Measurements from ENCODE around the gene FRAS1.
"Not testable (repeated sequence)": the region's sequence is repeated elsewhere in the genome, so short reads cannot be mapped to it uniquely, and the experiment has no call there.

Gene FRAS1

DNA sequence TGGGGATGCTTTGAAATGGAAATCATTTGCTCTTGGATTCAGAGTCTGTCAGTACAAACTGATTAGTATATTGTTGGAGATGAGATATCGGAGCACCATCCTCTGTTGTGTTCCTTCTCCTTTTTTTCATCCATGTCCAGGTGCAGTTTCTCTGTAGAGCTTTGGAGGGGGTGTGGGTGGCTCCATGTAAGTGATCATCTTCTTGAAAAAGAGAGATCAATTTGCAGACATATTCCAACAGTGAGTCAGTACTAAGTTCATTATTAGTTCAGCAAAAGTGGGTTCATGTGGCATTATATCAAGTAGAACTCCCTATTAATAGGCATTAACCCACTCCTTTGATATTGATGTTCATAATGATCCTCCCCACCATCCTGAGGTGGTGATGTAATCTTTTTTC lies 18.9 kb downstream of the FRAS1 start:
- Histone ChIP-seq H3K27me3 (ENCODE audit: control insufficient read depth, insufficient read depth, low read length) (no peaks in the 10 kb centered on the region), H3K36me3 (ENCODE audit: control insufficient read depth, insufficient read depth, low read length) (peaks cover 19% of the 10 kb centered on the region; the same call in 1 of the 2 replicates), H3K9me3 (ENCODE audit: control insufficient read depth, insufficient read depth, low read length) (no peaks in the 10 kb centered on the region), H3K9ac (ENCODE audit: low read depth, low read length) (no peak overlapping the region), H3K4me3 (ENCODE audit: low read depth, low read length) (no peak overlapping the region), H3K4me1 (ENCODE audit: control insufficient read depth, insufficient read depth, low read length) (peaks cover 41% of the 10 kb centered on the region), H3K27ac (ENCODE audit: low read depth, low read length) (no peak overlapping the region)

DNA sequence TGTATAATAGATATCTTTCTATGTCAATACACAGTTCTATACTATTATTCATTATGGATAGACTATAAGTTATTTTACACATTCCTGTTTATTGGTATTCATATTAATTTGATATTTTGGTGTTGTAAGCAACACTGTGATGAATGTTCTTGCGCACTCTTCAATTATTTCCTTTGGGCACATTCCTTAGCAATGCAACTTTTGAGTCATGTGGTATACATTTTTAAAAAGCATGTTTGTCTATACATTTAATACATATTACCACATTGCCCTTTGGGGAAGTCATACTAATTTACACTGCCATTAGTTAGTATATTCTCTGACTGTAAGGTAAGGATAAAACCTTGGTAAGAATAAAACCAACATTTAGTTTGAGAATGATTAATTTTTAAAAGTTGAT lies 21.0 kb downstream of the FRAS1 start:
- Histone ChIP-seq H3K36me3 (ENCODE audit: control insufficient read depth, insufficient read depth, low read length) (peaks cover 9% of the 10 kb centered on the region; the same call in 1 of the 2 replicates), H3K4me3 (ENCODE audit: low read depth, low read length) (no peak overlapping the region), H3K27me3 (ENCODE audit: control insufficient read depth, insufficient read depth, low read length) (no peaks in the 10 kb centered on the region), H3K4me1 (ENCODE audit: control insufficient read depth, insufficient read depth, low read length) (peaks cover 35% of the 10 kb centered on the region), H3K27ac (ENCODE audit: low read depth, low read length) (no peak overlapping the region), H3K9ac (ENCODE audit: low read depth, low read length) (no peak overlapping the region), H3K9me3 (ENCODE audit: control insufficient read depth, insufficient read depth, low read length) (no peaks in the 10 kb centered on the region)

DNA sequence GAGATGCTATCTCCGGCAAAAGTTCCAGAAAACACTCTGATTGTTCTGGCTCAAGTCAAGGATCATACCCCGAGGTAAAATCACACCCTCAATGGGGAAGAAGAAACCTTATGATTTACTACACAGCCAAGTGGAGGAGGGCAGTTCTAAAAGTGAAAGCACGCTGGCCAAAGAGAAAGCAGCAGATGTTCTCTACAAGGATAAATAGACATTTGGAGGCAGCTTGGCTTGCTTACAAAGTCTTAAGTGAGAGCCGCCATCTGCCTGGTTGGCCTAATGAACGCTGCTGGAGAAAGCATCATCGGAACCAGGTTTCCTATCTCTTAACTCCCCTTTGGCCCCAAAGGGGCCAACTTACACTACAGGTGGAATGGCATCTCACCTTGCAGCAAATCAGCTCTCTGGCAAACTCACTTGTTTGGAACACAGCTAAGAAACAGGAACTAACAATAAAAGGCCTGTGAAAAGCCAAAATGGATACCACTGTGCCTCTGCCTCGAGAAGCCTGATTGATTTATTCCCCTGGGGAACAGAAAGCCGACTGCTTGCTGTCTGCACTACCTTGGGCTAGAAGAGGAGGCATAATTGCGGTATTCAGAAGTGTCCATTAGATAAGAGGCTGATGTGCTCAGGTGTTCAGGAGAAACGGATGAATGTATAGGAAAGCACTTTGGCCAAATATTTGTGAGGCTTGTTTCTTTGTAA lies 22.8 kb downstream of the FRAS1 start:
- peaks cover 27% of the 10 kb centered on the region for H3K4me1 ChIP-seq (ENCODE audit: control insufficient read depth, insufficient read depth, low read length)
- no peak overlapping the region for H3K9ac ChIP-seq (ENCODE audit: low read depth, low read length)
- no peaks in the 10 kb centered on the region for H3K9me3 ChIP-seq (ENCODE audit: control insufficient read depth, insufficient read depth, low read length)
- H3K27me3 ChIP-seq (ENCODE audit: control insufficient read depth, insufficient read depth, low read length) = no peaks in the 10 kb centered on the region
- H3K4me3 ChIP-seq (ENCODE audit: low read depth, low read length) = no peak overlapping the region
- H3K36me3 ChIP-seq (ENCODE audit: control insufficient read depth, insufficient read depth, low read length) = peaks cover 9% of the 10 kb centered on the region; the same call in 1 of the 2 replicates
- no peak overlapping the region for H3K27ac ChIP-seq (ENCODE audit: low read depth, low read length)

DNA sequence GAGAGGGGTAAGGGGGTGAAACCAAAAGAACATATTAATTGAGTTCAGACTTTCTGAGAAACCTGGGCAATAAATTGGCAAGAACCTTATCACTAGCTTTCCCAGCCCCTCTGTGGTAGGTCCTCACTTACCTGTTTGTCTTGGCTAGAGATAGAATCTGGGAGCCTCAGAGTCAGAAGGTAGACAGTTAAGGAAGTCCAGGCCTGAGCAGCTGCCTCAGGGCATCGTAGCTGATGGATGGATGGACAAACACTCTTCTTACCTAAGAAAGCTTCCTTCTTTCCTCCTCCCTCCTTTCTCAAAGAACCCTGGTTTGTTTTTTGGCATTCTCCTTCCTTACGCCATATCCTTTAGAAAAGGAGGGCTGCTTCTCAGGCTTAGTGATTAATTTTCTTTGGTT lies 24.4 kb downstream of the FRAS1 start:
- Histone ChIP-seq H3K4me3 (ENCODE audit: low read depth, low read length) (no peak overlapping the region), H3K27me3 (ENCODE audit: control insufficient read depth, insufficient read depth, low read length) (no peaks in the 10 kb centered on the region), H3K36me3 (ENCODE audit: control insufficient read depth, insufficient read depth, low read length) (peaks cover 15% of the 10 kb centered on the region), H3K4me1 (ENCODE audit: control insufficient read depth, insufficient read depth, low read length) (peaks cover 13% of the 10 kb centered on the region), H3K9me3 (ENCODE audit: control insufficient read depth, insufficient read depth, low read length) (no peaks in the 10 kb centered on the region), H3K9ac (ENCODE audit: low read depth, low read length) (no peak overlapping the region), H3K27ac (ENCODE audit: low read depth, low read length) (no peak overlapping the region)

DNA sequence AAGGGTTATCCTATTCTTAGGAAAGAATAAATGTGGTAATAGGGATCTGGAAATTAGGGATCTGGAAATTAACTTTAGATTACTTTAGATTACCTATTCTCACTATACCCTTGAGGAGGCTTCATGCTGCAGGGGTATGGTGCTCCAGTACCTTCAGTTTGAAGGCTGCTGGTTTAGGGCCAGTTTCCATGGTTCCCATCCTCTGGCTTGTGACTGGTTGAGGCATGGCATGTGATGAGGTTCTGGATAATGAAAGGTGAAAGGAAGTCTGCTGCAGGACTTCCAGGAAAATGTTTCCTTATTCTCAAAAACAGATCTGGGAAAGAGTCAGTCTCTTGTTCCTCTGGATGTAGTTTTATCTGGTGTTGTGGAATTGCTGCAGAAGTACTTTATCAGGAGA lies 25.9 kb downstream of the FRAS1 start:
- Histone ChIP-seq H3K9me3 (ENCODE audit: control insufficient read depth, insufficient read depth, low read length) (no peaks in the 10 kb centered on the region), H3K4me3 (ENCODE audit: low read depth, low read length) (no peak overlapping the region)

DNA sequence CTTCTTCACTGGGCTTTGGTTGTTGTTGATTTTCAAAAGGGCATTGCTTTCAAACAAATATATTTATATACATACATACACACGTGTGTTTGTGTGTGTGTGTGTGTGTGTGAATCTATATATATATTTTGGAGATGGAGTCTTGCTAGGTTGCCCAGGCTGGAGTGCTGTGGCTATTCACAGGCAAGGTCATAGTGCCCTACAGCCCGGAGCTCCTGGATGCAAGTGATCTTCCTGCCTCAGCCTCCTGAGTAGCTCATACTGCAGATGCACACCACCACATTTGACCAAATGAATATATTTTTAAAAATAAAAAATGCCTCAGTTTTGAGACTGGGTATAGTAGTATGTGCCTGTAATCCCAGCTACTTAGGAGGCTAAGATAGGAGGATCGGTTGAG lies 34.4 kb downstream of the FRAS1 start:
- Histone ChIP-seq H3K9ac (ENCODE audit: low read depth, low read length) (no peak overlapping the region), H3K9me3 (ENCODE audit: control insufficient read depth, insufficient read depth, low read length) (peaks cover 13% of the 10 kb centered on the region), H3K4me3 (ENCODE audit: low read depth, low read length) (no peak overlapping the region), H3K4me1 (ENCODE audit: control insufficient read depth, insufficient read depth, low read length) (peaks cover 37% of the 10 kb centered on the region), H3K36me3 (ENCODE audit: control insufficient read depth, insufficient read depth, low read length) (peaks cover 5% of the 10 kb centered on the region; the same call in 1 of the 2 replicates), H3K27me3 (ENCODE audit: control insufficient read depth, insufficient read depth, low read length) (no peaks in the 10 kb centered on the region), H3K27ac (ENCODE audit: low read depth, low read length) (peak overlapping the region; percentile 88)

More for the DNA sequence above, 25.9 kb downstream of the FRAS1 start:
- H3K36me3 ChIP-seq (ENCODE audit: control insufficient read depth, insufficient read depth, low read length) = peaks cover 15% of the 10 kb centered on the region
- peaks cover 13% of the 10 kb centered on the region for H3K4me1 ChIP-seq (ENCODE audit: control insufficient read depth, insufficient read depth, low read length)
- no peak overlapping the region for H3K27ac ChIP-seq (ENCODE audit: low read depth, low read length)
- H3K9ac ChIP-seq (ENCODE audit: low read depth, low read length) = no peak overlapping the region
- H3K27me3 ChIP-seq (ENCODE audit: control insufficient read depth, insufficient read depth, low read length) = no peaks in the 10 kb centered on the region

DNA sequence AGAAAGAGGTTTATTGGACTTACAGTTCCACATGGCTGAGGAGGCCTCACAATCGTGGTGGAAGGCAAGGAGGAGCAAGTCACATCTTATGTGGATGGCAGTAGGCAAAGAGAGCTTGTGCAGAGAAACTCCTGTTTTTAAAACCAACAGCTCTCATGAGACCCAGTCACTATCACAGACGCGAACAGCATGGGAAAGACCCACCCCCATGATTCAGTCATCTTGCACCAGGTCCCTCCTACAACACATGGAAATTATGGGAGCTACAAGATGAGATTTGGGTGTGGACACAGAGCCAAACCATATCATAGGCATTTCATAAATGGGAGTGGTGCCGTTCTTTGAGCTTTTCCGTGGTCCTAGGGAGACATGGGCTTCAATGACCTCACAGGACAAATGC lies 35.2 kb downstream of the FRAS1 start:
- H3K4me3 ChIP-seq (ENCODE audit: low read depth, low read length) = 0 out of 2 replicates have a peak overlapping the region, but pooled peaks have one; percentile 13
- not testable (repeated sequence) for H3K27me3 ChIP-seq (ENCODE audit: control insufficient read depth, insufficient read depth, low read length); H3K36me3 ChIP-seq (ENCODE audit: control insufficient read depth, insufficient read depth, low read length)
- H3K27ac ChIP-seq (ENCODE audit: low read depth, low read length) = peak overlapping the region; percentile 88
- peaks cover 37% of the 10 kb centered on the region for H3K4me1 ChIP-seq (ENCODE audit: control insufficient read depth, insufficient read depth, low read length)
- H3K9me3 ChIP-seq (ENCODE audit: control insufficient read depth, insufficient read depth, low read length) = peaks cover 19% of the 10 kb centered on the region
- H3K9ac ChIP-seq (ENCODE audit: low read depth, low read length) = peak overlapping the region; percentile 11; the same call in 1 of the 2 replicates

DNA sequence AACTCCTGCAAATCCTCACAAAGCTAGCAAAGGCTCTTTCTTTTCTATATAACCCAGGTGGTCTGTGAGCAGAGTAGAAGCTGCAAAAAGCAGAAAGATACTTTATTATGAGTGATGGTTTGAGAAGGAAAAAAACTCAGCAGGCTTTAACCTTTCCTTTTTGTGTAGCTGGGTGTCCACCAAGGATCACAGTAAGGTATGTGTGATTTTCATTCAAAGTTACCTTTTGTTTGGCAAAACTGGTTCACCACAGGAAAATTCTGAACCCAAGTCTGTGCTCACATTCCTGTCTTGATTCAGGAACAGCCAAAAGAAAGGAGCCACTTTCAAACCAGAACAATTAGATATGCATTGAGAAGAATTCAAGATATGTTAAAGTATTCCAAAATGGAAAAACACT lies 35.7 kb downstream of the FRAS1 start:
- Histone ChIP-seq H3K9ac (ENCODE audit: low read depth, low read length) (0 out of 2 replicates have a peak overlapping the region, but pooled peaks have one; percentile 11), H3K27ac (ENCODE audit: low read depth, low read length) (peak overlapping the region; percentile 88), H3K4me3 (ENCODE audit: low read depth, low read length) (peak overlapping the region; percentile 37), H3K4me1 (ENCODE audit: control insufficient read depth, insufficient read depth, low read length) (peaks cover 37% of the 10 kb centered on the region), H3K27me3 (ENCODE audit: control insufficient read depth, insufficient read depth, low read length) (no peaks in the 10 kb centered on the region), H3K9me3 (ENCODE audit: control insufficient read depth, insufficient read depth, low read length) (peaks cover 19% of the 10 kb centered on the region), H3K36me3 (ENCODE audit: control insufficient read depth, insufficient read depth, low read length) (peaks cover 8% of the 10 kb centered on the region; the same call in 1 of the 2 replicates)

DNA sequence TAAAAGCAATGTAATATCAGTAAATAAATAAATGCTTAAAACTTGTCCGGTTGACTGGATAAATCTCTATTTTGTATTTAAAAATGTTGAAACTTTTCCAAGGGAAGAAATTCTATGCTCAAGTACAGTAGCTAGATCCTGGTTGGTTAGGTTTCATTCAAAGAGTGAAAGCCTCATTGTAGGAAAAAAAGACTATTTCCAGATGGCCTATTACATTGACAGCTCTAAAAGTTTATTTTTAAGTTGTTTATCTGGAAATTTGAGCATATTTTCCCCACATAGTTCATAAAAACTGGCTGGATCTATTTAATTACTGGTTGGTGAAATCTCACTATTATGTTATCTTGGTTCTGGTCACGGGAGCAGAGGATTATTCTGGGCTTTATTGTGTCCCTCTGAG lies 38.0 kb downstream of the FRAS1 start:
- Histone ChIP-seq H3K4me1 (ENCODE audit: control insufficient read depth, insufficient read depth, low read length) (peaks cover 38% of the 10 kb centered on the region), H3K9ac (ENCODE audit: low read depth, low read length) (no peak overlapping the region), H3K36me3 (ENCODE audit: control insufficient read depth, insufficient read depth, low read length) (peaks cover 10% of the 10 kb centered on the region; the same call in 1 of the 2 replicates), H3K4me3 (ENCODE audit: low read depth, low read length) (no peak overlapping the region), H3K27me3 (ENCODE audit: control insufficient read depth, insufficient read depth, low read length) (no peaks in the 10 kb centered on the region), H3K9me3 (ENCODE audit: control insufficient read depth, insufficient read depth, low read length) (peaks cover 19% of the 10 kb centered on the region), H3K27ac (ENCODE audit: low read depth, low read length) (no peak overlapping the region)

DNA sequence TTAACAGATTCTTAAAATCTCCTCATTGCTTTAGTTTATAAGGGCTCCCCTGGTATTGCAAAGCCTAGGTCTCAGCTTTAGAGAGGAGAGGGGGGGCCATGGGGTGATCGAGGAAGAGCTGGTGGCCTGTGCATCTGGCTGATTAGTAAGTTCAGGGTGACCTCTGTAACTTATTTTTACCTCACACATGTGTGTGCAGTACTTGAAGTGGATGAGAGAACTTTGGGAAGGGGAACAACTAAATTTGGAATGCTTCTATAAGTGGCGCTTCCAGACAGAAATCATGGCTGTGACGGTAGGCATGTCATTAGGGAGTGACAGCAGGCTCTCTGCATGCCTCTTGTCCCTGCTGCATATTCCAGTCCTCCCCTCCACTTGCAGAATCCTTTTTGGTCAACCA lies 41.9 kb downstream of the FRAS1 start:
- H3K9me3 ChIP-seq (ENCODE audit: control insufficient read depth, insufficient read depth, low read length) = peaks cover 19% of the 10 kb centered on the region

DNA sequence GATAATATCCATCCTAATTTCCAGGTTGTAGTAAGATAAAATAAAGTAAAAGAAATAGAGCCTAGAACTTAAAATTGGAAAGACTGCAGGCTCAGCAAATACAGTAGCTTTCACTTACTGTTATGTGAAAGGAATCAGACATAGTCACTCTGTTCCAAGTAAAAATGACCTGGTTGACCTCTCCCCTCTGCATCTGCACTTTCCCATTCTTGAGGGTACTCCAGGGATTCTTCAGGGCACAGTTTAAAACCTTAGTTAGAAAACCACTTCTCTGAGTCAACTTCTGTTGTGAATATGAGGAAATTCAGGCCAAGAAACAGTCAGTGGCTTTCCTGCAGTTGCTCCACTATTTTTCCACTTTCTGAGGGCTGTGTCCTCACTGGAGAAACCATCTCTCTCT lies 42.9 kb downstream of the FRAS1 start:
- H3K9me3 ChIP-seq (ENCODE audit: control insufficient read depth, insufficient read depth, low read length) = peaks cover 19% of the 10 kb centered on the region
- H3K4me3 ChIP-seq (ENCODE audit: low read depth, low read length) = no peak overlapping the region
- H3K27me3 ChIP-seq (ENCODE audit: control insufficient read depth, insufficient read depth, low read length) = no peaks in the 10 kb centered on the region
- H3K27ac ChIP-seq (ENCODE audit: low read depth, low read length) = no peak overlapping the region
- H3K9ac ChIP-seq (ENCODE audit: low read depth, low read length) = no peak overlapping the region
- H3K36me3 ChIP-seq (ENCODE audit: control insufficient read depth, insufficient read depth, low read length) = peaks cover 13% of the 10 kb centered on the region; the same call in 1 of the 2 replicates
- H3K4me1 ChIP-seq (ENCODE audit: control insufficient read depth, insufficient read depth, low read length) = 0 out of 2 replicates have a peak, but pooled peaks cover 3% of the 10 kb centered on the region

More for the DNA sequence above, 41.9 kb downstream of the FRAS1 start:
- peaks cover 10% of the 10 kb centered on the region; the same call in 1 of the 2 replicates for H3K36me3 ChIP-seq (ENCODE audit: control insufficient read depth, insufficient read depth, low read length)
- H3K4me1 ChIP-seq (ENCODE audit: control insufficient read depth, insufficient read depth, low read length) = peaks cover 3% of the 10 kb centered on the region; the same call in 1 of the 2 replicates
- no peak overlapping the region for H3K27ac ChIP-seq (ENCODE audit: low read depth, low read length)
- H3K27me3 ChIP-seq (ENCODE audit: control insufficient read depth, insufficient read depth, low read length) = no peaks in the 10 kb centered on the region
- no peak overlapping the region for H3K4me3 ChIP-seq (ENCODE audit: low read depth, low read length)
- no peak overlapping the region for H3K9ac ChIP-seq (ENCODE audit: low read depth, low read length)

Data from HUES48 (cell line).